ENCODE data around the gene ZDHHC7. TPM values are rescaled to one million over a fixed set of nuclear protein-coding genes. Genes with fewer than 3 reads are reported as not detected.

The ZDHHC7 gene
- total RNA-seq, 1 donor from 2014 or later, result 43.6 TPM

- peaks cover 7% of the 10 kb centered on the region for H3K27me3 Mint-ChIP-seq (ENCODE audit: unreplicated experiment)
- TF ChIP-seq CTCF (IDR thresholded peaks at IDR 0.05; ENCODE audit: partially characterized antibody, unreplicated experiment), result no peak
- peaks cover 3% of the 10 kb centered on the region for H3K9me3 Mint-ChIP-seq (ENCODE audit: unreplicated experiment)
- no peak overlapping the region for H3K4me3 Mint-ChIP-seq (ENCODE audit: unreplicated experiment)
- no peaks in the 10 kb centered on the region for H3K36me3 Mint-ChIP-seq (ENCODE audit: unreplicated experiment)
- no peaks in the 10 kb centered on the region for H3K4me1 Mint-ChIP-seq (ENCODE audit: low read depth, unreplicated experiment)
- DNase-seq, result no peak
- H3K27ac Mint-ChIP-seq (ENCODE audit: unreplicated experiment), result no peak overlapping the region
Observed at GRCh38 chr16:85018529-85019236, 7.3 kb upstream of the ZDHHC7 start.

- no peaks in the 10 kb centered on the region for H3K36me3 Mint-ChIP-seq (ENCODE audit: unreplicated experiment)
- no peak overlapping the region for H3K4me3 Mint-ChIP-seq (ENCODE audit: unreplicated experiment)
- H3K4me1 Mint-ChIP-seq (ENCODE audit: low read depth, unreplicated experiment), result no peaks in the 10 kb centered on the region
- no peak for DNase-seq
- peaks cover 7% of the 10 kb centered on the region for H3K27me3 Mint-ChIP-seq (ENCODE audit: unreplicated experiment)
- peaks cover 3% of the 10 kb centered on the region for H3K9me3 Mint-ChIP-seq (ENCODE audit: unreplicated experiment)
- no peak overlapping the region for H3K27ac Mint-ChIP-seq (ENCODE audit: unreplicated experiment)
- no peak for TF ChIP-seq CTCF (IDR thresholded peaks at IDR 0.05; ENCODE audit: partially characterized antibody, unreplicated experiment)
Observed at GRCh38 chr16:85017633-85018032, 6.3 kb upstream of the ZDHHC7 start.

GRCh38 chr16:85017151-85017550 is 5.8 kb upstream of the ZDHHC7 start:
- Mint-ChIP-seq H3K36me3 (ENCODE audit: unreplicated experiment) (no peaks in the 10 kb centered on the region), H3K27me3 (ENCODE audit: unreplicated experiment) (peaks cover 7% of the 10 kb centered on the region), H3K4me1 (ENCODE audit: low read depth, unreplicated experiment) (peaks cover 2% of the 10 kb centered on the region), H3K4me3 (ENCODE audit: unreplicated experiment) (no peak overlapping the region), H3K27ac (ENCODE audit: unreplicated experiment) (no peak overlapping the region), H3K9me3 (ENCODE audit: unreplicated experiment) (peaks cover 3% of the 10 kb centered on the region)
- no peak for DNase-seq
- no peak for TF ChIP-seq CTCF (IDR thresholded peaks at IDR 0.05; ENCODE audit: partially characterized antibody, unreplicated experiment)

- Mint-ChIP-seq H3K27me3 (ENCODE audit: unreplicated experiment) (peaks cover 13% of the 10 kb centered on the region), H3K4me1 (ENCODE audit: low read depth, unreplicated experiment) (peaks cover 2% of the 10 kb centered on the region), H3K27ac (ENCODE audit: unreplicated experiment) (no peak overlapping the region), H3K9me3 (ENCODE audit: unreplicated experiment) (peaks cover 2% of the 10 kb centered on the region), H3K4me3 (ENCODE audit: unreplicated experiment) (no peak overlapping the region), H3K36me3 (ENCODE audit: unreplicated experiment) (no peaks in the 10 kb centered on the region)
- DNase-seq, result no peak
- no peak for TF ChIP-seq CTCF (IDR thresholded peaks at IDR 0.05; ENCODE audit: partially characterized antibody, unreplicated experiment)
Observed at GRCh38 chr16:85015481-85016187, 4.3 kb upstream of the ZDHHC7 start.

- peaks cover 8% of the 10 kb centered on the region for H3K9me3 Mint-ChIP-seq (ENCODE audit: unreplicated experiment)
- H3K4me3 Mint-ChIP-seq (ENCODE audit: unreplicated experiment), result no peak overlapping the region
- DNase-seq, result no peak
- no peak overlapping the region for H3K27ac Mint-ChIP-seq (ENCODE audit: unreplicated experiment)
- H3K27me3 Mint-ChIP-seq (ENCODE audit: unreplicated experiment), result peaks cover 7% of the 10 kb centered on the region
- H3K36me3 Mint-ChIP-seq (ENCODE audit: unreplicated experiment), result no peaks in the 10 kb centered on the region
- peaks cover 7% of the 10 kb centered on the region for H3K4me1 Mint-ChIP-seq (ENCODE audit: low read depth, unreplicated experiment)
- no peak for TF ChIP-seq CTCF (IDR thresholded peaks at IDR 0.05; ENCODE audit: partially characterized antibody, unreplicated experiment)
Observed at GRCh38 chr16:85014311-85014710, 3.0 kb upstream of the ZDHHC7 start.

Data from glutamatergic neuron (in vitro differentiated cells).